GM23338 (cell line): Measurements from ENCODE around the gene TMEM161B. TPM values are rescaled to one million over a fixed set of nuclear protein-coding genes. Genes with fewer than 3 reads are reported as not detected.

Experiments used
- ATAC-seq: fragments of 200-7000 bp; cut with Tn5 transposase; 3 replicates; pipeline ENCODE4 v1.9.1; 2020
- DNase-seq: peaks from one replicate; pipeline ENCODE4 v3.0.0-alpha.2; 2015; ENCODE audit warnings: low spot score
- H2AFZ ChIP-seq: fragments of 200-600 bp; sonication (generic); 2 replicates; pipeline ENCODE4 v1.8.0; 2016; ENCODE audit warnings: antibody characterized with exemption, mild to moderate bottlenecking, moderate library complexity
- H3F3A ChIP-seq: fragments of 200-600 bp; sonication (generic); replicated peaks from 2 replicates; pipeline ENCODE4 v1.8.0; 2017; ENCODE audit warnings: antibody characterized with exemption, mixed run types, low read depth
- H3K27ac ChIP-seq: fragments of 200-600 bp; sonication (generic); 2 replicates; pipeline ENCODE4 v1.6.1; 2016; ENCODE audit warnings: low read depth
- H3K27me3 ChIP-seq: fragments of 200-600 bp; sonication (generic); 2 replicates; pipeline ENCODE4 v1.8.0; 2016; ENCODE audit warnings: mild to moderate bottlenecking, mixed run types, moderate library complexity; ENCODE audit not compliant: insufficient read depth
- H3K36me3 ChIP-seq: fragments of 200-600 bp; sonication (generic); 2 replicates; pipeline ENCODE4 v1.8.0; 2016; ENCODE audit warnings: mild to moderate bottlenecking; ENCODE audit not compliant: insufficient read depth
- H3K4me1 ChIP-seq: fragments of 200-600 bp; sonication (generic); 2 replicates; pipeline ENCODE4 v1.8.0; 2016; ENCODE audit warnings: mild to moderate bottlenecking, moderate library complexity; ENCODE audit not compliant: insufficient read depth
- H3K4me2 ChIP-seq: fragments of 200-600 bp; sonication (generic); 2 replicates; pipeline ENCODE4 v1.7.1; 2017; ENCODE audit warnings: mixed run types
- H3K4me3 ChIP-seq: fragments of 200-600 bp; sonication (generic); 2 replicates; pipeline ENCODE4 v1.6.1; 2016; ENCODE audit warnings: mixed run types
- H3K79me2 ChIP-seq: fragments of 200-600 bp; sonication (generic); replicated peaks from 2 replicates; pipeline ENCODE4 v1.8.0; 2017; ENCODE audit warnings: mild to moderate bottlenecking; ENCODE audit not compliant: insufficient read depth
- H3K9me2 ChIP-seq: fragments of 200-600 bp; sonication (generic); 2 replicates; pipeline ENCODE4 v1.8.0; 2017; ENCODE audit not compliant: insufficient read depth
- H4K20me1 ChIP-seq: fragments of 200-600 bp; sonication (generic); replicated peaks from 2 replicates; pipeline ENCODE4 v1.8.0; 2017; ENCODE audit warnings: mild to moderate bottlenecking; ENCODE audit not compliant: insufficient read depth
- H3K27ac Mint-ChIP-seq: 2 replicates; pipeline ENCODE4 v1.8.0; 2020; ENCODE audit warnings: inconsistent platforms, mild to moderate bottlenecking, moderate library complexity, mixed read lengths
- H3K27me3 Mint-ChIP-seq: 3 replicates; pipeline ENCODE4 v1.8.0; 2022; ENCODE audit warnings: low read depth, mild to moderate bottlenecking, moderate library complexity, mixed read lengths, inconsistent platforms; ENCODE audit not compliant: insufficient read depth, poor library complexity
- H3K36me3 Mint-ChIP-seq: 3 replicates; pipeline ENCODE4 v1.8.0; 2021; ENCODE audit warnings: low read depth, mild to moderate bottlenecking, inconsistent platforms, moderate library complexity, mixed read lengths
- H3K4me1 Mint-ChIP-seq: 3 replicates; pipeline ENCODE4 v1.8.0; 2020; ENCODE audit warnings: mild to moderate bottlenecking, inconsistent platforms, mixed read lengths
- H3K4me3 Mint-ChIP-seq: 3 replicates; pipeline ENCODE4 v1.8.0; 2021; ENCODE audit warnings: moderate library complexity, mild to moderate bottlenecking, inconsistent platforms, mixed read lengths
- H3K9me3 Mint-ChIP-seq: 3 replicates; pipeline ENCODE4 v1.8.0; 2020; ENCODE audit warnings: moderate library complexity, mild to moderate bottlenecking, inconsistent platforms, mixed read lengths
- EZH2 ChIP-seq: fragments of 200-600 bp; sonication (generic); IDR thresholded peaks from one replicate; pipeline ENCODE4 v1.8.0; 2017; ENCODE audit warnings: antibody characterized with exemption, mild to moderate bottlenecking, low read depth; ENCODE audit not compliant: unreplicated experiment
- NANOG ChIP-seq: IDR thresholded peaks from 2 replicates; pipeline ENCODE4 v1.6.1; 2016; ENCODE audit warnings: antibody characterized with exemption, borderline replicate concordance
- POLR2AphosphoS5 ChIP-seq: IDR thresholded peaks from 2 replicates; pipeline ENCODE4 v1.6.1; 2016; ENCODE audit warnings: antibody characterized with exemption, low read depth
- REST ChIP-seq: IDR thresholded peaks from one replicate; pipeline ENCODE4 v1.6.1; 2018; ENCODE audit warnings: antibody characterized with exemption; ENCODE audit not compliant: unreplicated experiment
- ZNF331 ChIP-seq: fragments of 250-450 bp; sonication (Bioruptor Pico); IDR thresholded peaks from 2 replicates; pipeline ENCODE4 v1.5.0; 2020; ENCODE audit warnings: low read depth, mild to moderate bottlenecking, moderate library complexity
- ZNF462 ChIP-seq: fragments of 250-450 bp; sonication (Bioruptor Pico); IDR thresholded peaks from 2 replicates; pipeline ENCODE4 v1.5.0; 2020; ENCODE audit warnings: mild to moderate bottlenecking, moderate library complexity
- polyA plus RNA-seq: library from polyadenylated mRNA; unstranded; fragments of >200 nt; fragmentation: Nextera tagmentation; extraction: Ambion mirVana; gene quantifications from 2 replicates; pipeline ENCODE4 v1.2.1, GENCODE V29; 2016
- total RNA-seq: library from RNA; depleted of rRNA; stranded (reverse); fragments of >200 nt; shearing (Covaris generic); gene quantifications from 2 replicates; pipeline ENCODE4 v1.2.3, GENCODE V29; 2014

TMEM161B gene
- total and polyA plus RNA-seq, 2 experiments from 2014 or later: 11.9 to 25.5 TPM

- Mint-ChIP-seq H3K36me3 (peaks cover 4% of the 10 kb centered on the region), H3K4me1 (peaks cover 48% of the 10 kb centered on the region), H3K4me3 (no peak overlapping the region), H3K9me3 (no peaks in the 10 kb centered on the region), H3K27me3 (peaks cover 2% of the 10 kb centered on the region), H3K27ac (no peak overlapping the region)
- ATAC-seq (no peak), DNase-seq (no peak)
- Histone ChIP-seq H3F3A (no peaks in the 10 kb centered on the region), H3K27me3 (no peaks in the 10 kb centered on the region), H3K27ac (peak overlapping the region; percentile 92; the same call in 1 of the 2 replicates), H2AFZ (no peak overlapping the region), H3K79me2 (peaks cover 87% of the 10 kb centered on the region), H3K4me1 (peaks cover 43% of the 10 kb centered on the region), H3K9me2 (no peaks in the 10 kb centered on the region), H4K20me1 (no peaks in the 10 kb centered on the region), H3K4me3 (no peak overlapping the region), H3K4me2 (no peak overlapping the region), H3K36me3 (no peaks in the 10 kb centered on the region)
- no peak for TF ChIP-seq REST
These were observed 10.0 kb downstream of the TMEM161B start for GRCh38 chr5:88258636-88259035.

- peaks cover 59% of the 10 kb centered on the region for H3K4me1 Mint-ChIP-seq
- H3K27ac ChIP-seq: peak overlapping the region; percentile 92
- H3K27ac Mint-ChIP-seq: peak overlapping the region; percentile 95
These were observed 11.8 kb downstream of the TMEM161B start for GRCh38 chr5:88256872-88257271.

More at GRCh38 chr5:88256872-88257271, 11.8 kb downstream of the TMEM161B start:
- H3K27me3 Mint-ChIP-seq: peaks cover 2% of the 10 kb centered on the region
- Histone ChIP-seq H3K9me2 (no peaks in the 10 kb centered on the region), H4K20me1 (no peaks in the 10 kb centered on the region), H3K27me3 (no peaks in the 10 kb centered on the region), H3K4me2 (peak overlapping the region; percentile 22; the same call in 1 of the 2 replicates), H3K4me3 (peak overlapping the region; percentile 2; the same call in 1 of the 2 replicates), H3F3A (no peaks in the 10 kb centered on the region), H3K4me1 (peaks cover 52% of the 10 kb centered on the region), H2AFZ (no peak overlapping the region), H3K36me3 (no peaks in the 10 kb centered on the region), H3K79me2 (peaks cover 87% of the 10 kb centered on the region)
- no peaks in the 10 kb centered on the region for H3K36me3 Mint-ChIP-seq
- peak; percentile 91 for DNase-seq
- H3K9me3 Mint-ChIP-seq: no peaks in the 10 kb centered on the region
- TF ChIP-seq ZNF331 (CRISPR knock-in tag) (no peak), POLR2AphosphoS5 (no peak), ZNF462 (CRISPR knock-in tag) (peak; percentile 91), EZH2 (no peak), NANOG (peak; percentile 88; the same call in 1 of the 2 replicates)
- peak overlapping the region; percentile 55 for H3K4me3 Mint-ChIP-seq
- ATAC-seq: peak; percentile 97
